HG02852 (cell line): Measurements from ENCODE around the gene BMP10.
"Not testable (repeated sequence)": the region's sequence is repeated elsewhere in the genome, so short reads cannot be mapped to it uniquely, and the experiment has no call there.

Experiments used
- ATAC-seq: cut with Tn5 transposase; IDR thresholded peaks from one replicate; pipeline ENCODE4 v1.9.1; 2021; ENCODE audit warnings: mild to moderate bottlenecking, moderate library complexity; ENCODE audit not compliant: unreplicated experiment

Gene BMP10

GRCh38 chr2:68895981-68896380 is 24.8 kb upstream of the BMP10 start:
- not testable (repeated sequence) for ATAC-seq

- ATAC-seq: no peak
These were observed 18.3 kb upstream of the BMP10 start for GRCh38 chr2:68889500-68889899.

GRCh38 chr2:68889021-68889420 is 17.8 kb upstream of the BMP10 start:
- no peak for ATAC-seq

GRCh38 chr2:68888038-68888704 is 17.0 kb upstream of the BMP10 start:
- no peak for ATAC-seq

- ATAC-seq: no peak
These were observed 14.5 kb upstream of the BMP10 start for GRCh38 chr2:68885811-68886075.

GRCh38 chr2:68885074-68885810 is 14.0 kb upstream of the BMP10 start:
- ATAC-seq: no peak

GRCh38 chr2:68880213-68880612 is 9.0 kb upstream of the BMP10 start:
- no peak for ATAC-seq

GRCh38 chr2:68879296-68879695 is 8.1 kb upstream of the BMP10 start:
- no peak for ATAC-seq

- no peak for ATAC-seq
These were observed 7.6 kb upstream of the BMP10 start for GRCh38 chr2:68878753-68879152.

GRCh38 chr2:68878071-68878711 is 7.0 kb upstream of the BMP10 start:
- ATAC-seq: no peak

- ATAC-seq: no peak
These were observed 6.0 kb upstream of the BMP10 start for GRCh38 chr2:68877079-68877772.

- ATAC-seq: no peak
These were observed 982 bp downstream of the BMP10 start for GRCh38 chr2:68870215-68870614.

- no peak for ATAC-seq
These were observed 6.1 kb downstream of the BMP10 start for GRCh38 chr2:68865108-68865507.

GRCh38 chr2:68863996-68864395 is 7.2 kb downstream of the BMP10 start:
- no peak for ATAC-seq

GRCh38 chr2:68862889-68863288 is 8.3 kb downstream of the BMP10 start:
- no peak for ATAC-seq

- no peak for ATAC-seq
These were observed 9.9 kb downstream of the BMP10 start for GRCh38 chr2:68861330-68861729.

- no peak for ATAC-seq
These were observed 11.1 kb downstream of the BMP10 start for GRCh38 chr2:68860111-68860510.

- peak; percentile 59 for ATAC-seq
These were observed 13.2 kb downstream of the BMP10 start for GRCh38 chr2:68857855-68858456.

- ATAC-seq: peak; percentile 28
These were observed 13.9 kb downstream of the BMP10 start for GRCh38 chr2:68857202-68857845.

GRCh38 chr2:68855550-68855949 is 15.6 kb downstream of the BMP10 start:
- ATAC-seq: no peak

- ATAC-seq: no peak
These were observed 16.7 kb downstream of the BMP10 start for GRCh38 chr2:68854476-68854875.
